Measurements from ENCODE around the gene KIAA1958.
"Not testable (repeated sequence)": the region's sequence is repeated elsewhere in the genome, so short reads cannot be mapped to it uniquely, and the experiment has no call there.

The KIAA1958 gene

GRCh38 chr9:112505086-112505485, 18.5 kb downstream of the KIAA1958 start:
- Histone ChIP-seq H3K79me2 (ENCODE audit: control insufficient read depth, insufficient read depth, low read length, unreplicated experiment) (no peaks in the 10 kb centered on the region), H3K4me1 (ENCODE audit: control insufficient read depth, insufficient read depth, low read length, unreplicated experiment) (no peaks in the 10 kb centered on the region), H3K27ac (ENCODE audit: low read depth, low read length) (no peak overlapping the region), H3K4me3 (ENCODE audit: low read depth, low read length) (no peak overlapping the region), H3K36me3 (ENCODE audit: insufficient read depth, low read length) (no peaks in the 10 kb centered on the region), H3K27me3 (ENCODE audit: insufficient read depth, low read length) (no peaks in the 10 kb centered on the region), H2AFZ (ENCODE audit: low read length, unreplicated experiment) (no peak overlapping the region)

- Histone ChIP-seq H3K27ac (ENCODE audit: low read depth, low read length) (no peak overlapping the region), H3K79me2 (ENCODE audit: control insufficient read depth, insufficient read depth, low read length, unreplicated experiment) (no peaks in the 10 kb centered on the region), H2AFZ (ENCODE audit: low read length, unreplicated experiment) (no peak overlapping the region), H3K4me1 (ENCODE audit: control insufficient read depth, insufficient read depth, low read length, unreplicated experiment) (no peaks in the 10 kb centered on the region), H3K27me3 (ENCODE audit: insufficient read depth, low read length) (no peaks in the 10 kb centered on the region), H3K4me3 (ENCODE audit: low read depth, low read length) (no peak overlapping the region), H3K36me3 (ENCODE audit: insufficient read depth, low read length) (no peaks in the 10 kb centered on the region)
These were observed 19.0 kb downstream of the KIAA1958 start for GRCh38 chr9:112505607-112506006.

GRCh38 chr9:112506571-112506970, 19.9 kb downstream of the KIAA1958 start:
- H3K27me3 ChIP-seq (ENCODE audit: insufficient read depth, low read length), result no peaks in the 10 kb centered on the region
- H3K4me3 ChIP-seq (ENCODE audit: low read depth, low read length), result no peak overlapping the region
- H3K4me1 ChIP-seq (ENCODE audit: control insufficient read depth, insufficient read depth, low read length, unreplicated experiment), result no peaks in the 10 kb centered on the region
- H3K36me3 ChIP-seq (ENCODE audit: insufficient read depth, low read length), result no peaks in the 10 kb centered on the region
- no peak overlapping the region for H3K27ac ChIP-seq (ENCODE audit: low read depth, low read length)
- H2AFZ ChIP-seq (ENCODE audit: low read length, unreplicated experiment), result no peak overlapping the region
- H3K79me2 ChIP-seq (ENCODE audit: control insufficient read depth, insufficient read depth, low read length, unreplicated experiment), result no peaks in the 10 kb centered on the region

- Histone ChIP-seq H3K36me3 (ENCODE audit: insufficient read depth, low read length) (no peaks in the 10 kb centered on the region), H2AFZ (ENCODE audit: low read length, unreplicated experiment) (no peak overlapping the region), H3K4me3 (ENCODE audit: low read depth, low read length) (no peak overlapping the region), H3K4me1 (ENCODE audit: control insufficient read depth, insufficient read depth, low read length, unreplicated experiment) (no peaks in the 10 kb centered on the region), H3K79me2 (ENCODE audit: control insufficient read depth, insufficient read depth, low read length, unreplicated experiment) (no peaks in the 10 kb centered on the region), H3K27me3 (ENCODE audit: insufficient read depth, low read length) (no peaks in the 10 kb centered on the region), H3K27ac (ENCODE audit: low read depth, low read length) (no peak overlapping the region)
These were observed 20.5 kb downstream of the KIAA1958 start for GRCh38 chr9:112507001-112507680.

- Histone ChIP-seq H3K4me3 (ENCODE audit: low read depth, low read length) (no peak overlapping the region), H3K79me2 (ENCODE audit: control insufficient read depth, insufficient read depth, low read length, unreplicated experiment) (no peaks in the 10 kb centered on the region), H3K4me1 (ENCODE audit: control insufficient read depth, insufficient read depth, low read length, unreplicated experiment) (no peaks in the 10 kb centered on the region), H2AFZ (ENCODE audit: low read length, unreplicated experiment) (no peak overlapping the region), H3K36me3 (ENCODE audit: insufficient read depth, low read length) (no peaks in the 10 kb centered on the region), H3K27ac (ENCODE audit: low read depth, low read length) (no peak overlapping the region), H3K27me3 (ENCODE audit: insufficient read depth, low read length) (no peaks in the 10 kb centered on the region)
These were observed 21.8 kb downstream of the KIAA1958 start for GRCh38 chr9:112508377-112508776.

- H2AFZ ChIP-seq (ENCODE audit: low read length, unreplicated experiment); H3K4me1 ChIP-seq (ENCODE audit: control insufficient read depth, insufficient read depth, low read length, unreplicated experiment); H3K79me2 ChIP-seq (ENCODE audit: control insufficient read depth, insufficient read depth, low read length, unreplicated experiment); H3K36me3 ChIP-seq (ENCODE audit: insufficient read depth, low read length); H3K4me3 ChIP-seq (ENCODE audit: low read depth, low read length); H3K27me3 ChIP-seq (ENCODE audit: insufficient read depth, low read length); H3K27ac ChIP-seq (ENCODE audit: low read depth, low read length): not testable (repeated sequence)
These were observed 25.8 kb downstream of the KIAA1958 start for GRCh38 chr9:112512377-112512776.

GRCh38 chr9:112516769-112517168, 30.1 kb downstream of the KIAA1958 start:
- Histone ChIP-seq H3K27ac (ENCODE audit: low read depth, low read length) (no peak overlapping the region), H3K79me2 (ENCODE audit: control insufficient read depth, insufficient read depth, low read length, unreplicated experiment) (no peaks in the 10 kb centered on the region), H2AFZ (ENCODE audit: low read length, unreplicated experiment) (no peak overlapping the region), H3K36me3 (ENCODE audit: insufficient read depth, low read length) (no peaks in the 10 kb centered on the region), H3K27me3 (ENCODE audit: insufficient read depth, low read length) (no peaks in the 10 kb centered on the region), H3K4me1 (ENCODE audit: control insufficient read depth, insufficient read depth, low read length, unreplicated experiment) (no peaks in the 10 kb centered on the region), H3K4me3 (ENCODE audit: low read depth, low read length) (no peak overlapping the region)

GRCh38 chr9:112520069-112520468, 33.4 kb downstream of the KIAA1958 start:
- Histone ChIP-seq H3K36me3 (ENCODE audit: insufficient read depth, low read length) (no peaks in the 10 kb centered on the region), H3K27me3 (ENCODE audit: insufficient read depth, low read length) (no peaks in the 10 kb centered on the region), H3K79me2 (ENCODE audit: control insufficient read depth, insufficient read depth, low read length, unreplicated experiment) (no peaks in the 10 kb centered on the region), H2AFZ (ENCODE audit: low read length, unreplicated experiment) (no peak overlapping the region), H3K4me3 (ENCODE audit: low read depth, low read length) (no peak overlapping the region), H3K27ac (ENCODE audit: low read depth, low read length) (no peak overlapping the region), H3K4me1 (ENCODE audit: control insufficient read depth, insufficient read depth, low read length, unreplicated experiment) (no peaks in the 10 kb centered on the region)

GRCh38 chr9:112520656-112521055, 34.0 kb downstream of the KIAA1958 start:
- Histone ChIP-seq H3K36me3 (ENCODE audit: insufficient read depth, low read length) (no peaks in the 10 kb centered on the region), H3K4me1 (ENCODE audit: control insufficient read depth, insufficient read depth, low read length, unreplicated experiment) (no peaks in the 10 kb centered on the region), H3K79me2 (ENCODE audit: control insufficient read depth, insufficient read depth, low read length, unreplicated experiment) (no peaks in the 10 kb centered on the region), H3K27me3 (ENCODE audit: insufficient read depth, low read length) (no peaks in the 10 kb centered on the region), H3K4me3 (ENCODE audit: low read depth, low read length) (no peak overlapping the region), H3K27ac (ENCODE audit: low read depth, low read length) (no peak overlapping the region), H2AFZ (ENCODE audit: low read length, unreplicated experiment) (no peak overlapping the region)

GRCh38 chr9:112526973-112527372, 40.3 kb downstream of the KIAA1958 start:
- H3K27ac ChIP-seq (ENCODE audit: low read depth, low read length), result no peak overlapping the region
- H3K79me2 ChIP-seq (ENCODE audit: control insufficient read depth, insufficient read depth, low read length, unreplicated experiment), result no peaks in the 10 kb centered on the region
- no peaks in the 10 kb centered on the region for H3K27me3 ChIP-seq (ENCODE audit: insufficient read depth, low read length)
- H3K36me3 ChIP-seq (ENCODE audit: insufficient read depth, low read length), result no peaks in the 10 kb centered on the region
- H3K4me1 ChIP-seq (ENCODE audit: control insufficient read depth, insufficient read depth, low read length, unreplicated experiment), result no peaks in the 10 kb centered on the region
- H3K4me3 ChIP-seq (ENCODE audit: low read depth, low read length), result no peak overlapping the region
- H2AFZ ChIP-seq (ENCODE audit: low read length, unreplicated experiment), result no peak overlapping the region

- Histone ChIP-seq H2AFZ (ENCODE audit: low read length, unreplicated experiment) (no peak overlapping the region), H3K79me2 (ENCODE audit: control insufficient read depth, insufficient read depth, low read length, unreplicated experiment) (no peaks in the 10 kb centered on the region), H3K36me3 (ENCODE audit: insufficient read depth, low read length) (no peaks in the 10 kb centered on the region)
These were observed 41.3 kb downstream of the KIAA1958 start for GRCh38 chr9:112527959-112528358.

More at GRCh38 chr9:112527959-112528358, 41.3 kb downstream of the KIAA1958 start:
- no peak overlapping the region for H3K27ac ChIP-seq (ENCODE audit: low read depth, low read length)
- no peak overlapping the region for H3K4me3 ChIP-seq (ENCODE audit: low read depth, low read length)
- H3K27me3 ChIP-seq (ENCODE audit: insufficient read depth, low read length), result no peaks in the 10 kb centered on the region
- no peaks in the 10 kb centered on the region for H3K4me1 ChIP-seq (ENCODE audit: control insufficient read depth, insufficient read depth, low read length, unreplicated experiment)
